KMS-11 (cell line): Measurements from ENCODE around the gene SMARCA4.

Experiments used
- H2AFZ ChIP-seq: fragments of 200-600 bp; sonication (generic); 2 replicates; pipeline ENCODE4 v1.6.1; 2016; ENCODE audit warnings: antibody characterized with exemption, mixed run types, low read depth
- H3K27ac ChIP-seq: fragments of 200-600 bp; sonication (generic); 2 replicates; pipeline ENCODE4 v1.6.1; 2016; ENCODE audit warnings: mild to moderate bottlenecking, mixed run types
- H3K27me3 ChIP-seq: fragments of 200-600 bp; sonication (generic); 2 replicates; pipeline ENCODE4 v1.6.1; 2017; ENCODE audit warnings: mild to moderate bottlenecking, low read depth, mixed run types, moderate library complexity; ENCODE audit not compliant: insufficient read depth
- H3K36me3 ChIP-seq: fragments of 200-600 bp; sonication (generic); 2 replicates; pipeline ENCODE4 v1.6.1; 2017; ENCODE audit warnings: mild to moderate bottlenecking, mixed run types; ENCODE audit not compliant: insufficient read depth
- H3K4me1 ChIP-seq: fragments of 200-600 bp; sonication (generic); 2 replicates; pipeline ENCODE4 v1.6.1; 2016; ENCODE audit warnings: mild to moderate bottlenecking, low read depth, mixed run types; ENCODE audit not compliant: poor library complexity, severe bottlenecking
- H3K4me2 ChIP-seq: fragments of 200-600 bp; sonication (generic); 2 replicates; pipeline ENCODE4 v1.7.0; 2016; ENCODE audit warnings: mild to moderate bottlenecking, mixed run types
- H3K4me3 ChIP-seq: fragments of 200-600 bp; sonication (generic); IDR thresholded peaks from 2 replicates; pipeline ENCODE4 v1.6.1; 2017; ENCODE audit warnings: low read depth, low read length, mixed read lengths; ENCODE audit not compliant: insufficient read depth
- H3K79me2 ChIP-seq: fragments of 200-600 bp; sonication (generic); 2 replicates; pipeline ENCODE4 v1.6.1; 2016; ENCODE audit warnings: low read depth, mixed run types; ENCODE audit not compliant: insufficient read depth
- H3K9ac ChIP-seq: fragments of 200-600 bp; sonication (generic); 2 replicates; pipeline ENCODE4 v1.6.1; 2016; ENCODE audit warnings: mild to moderate bottlenecking, mixed run types
- H4K20me1 ChIP-seq: fragments of 200-600 bp; sonication (generic); 2 replicates; pipeline ENCODE4 v1.6.1; 2016; ENCODE audit warnings: mild to moderate bottlenecking, mixed run types; ENCODE audit not compliant: insufficient read depth
- TF ChIP-seq, protein P1 (sequence below): fragments of 200-600 bp; sonication (generic); conservative IDR thresholded peaks from 2 replicates; pipeline ENCODE4 v1.6.1; 2017; ENCODE audit warnings: low read depth, mild to moderate bottlenecking, antibody characterized with exemption, low read length, moderate library complexity, mixed read lengths

Gene SMARCA4

DNA sequence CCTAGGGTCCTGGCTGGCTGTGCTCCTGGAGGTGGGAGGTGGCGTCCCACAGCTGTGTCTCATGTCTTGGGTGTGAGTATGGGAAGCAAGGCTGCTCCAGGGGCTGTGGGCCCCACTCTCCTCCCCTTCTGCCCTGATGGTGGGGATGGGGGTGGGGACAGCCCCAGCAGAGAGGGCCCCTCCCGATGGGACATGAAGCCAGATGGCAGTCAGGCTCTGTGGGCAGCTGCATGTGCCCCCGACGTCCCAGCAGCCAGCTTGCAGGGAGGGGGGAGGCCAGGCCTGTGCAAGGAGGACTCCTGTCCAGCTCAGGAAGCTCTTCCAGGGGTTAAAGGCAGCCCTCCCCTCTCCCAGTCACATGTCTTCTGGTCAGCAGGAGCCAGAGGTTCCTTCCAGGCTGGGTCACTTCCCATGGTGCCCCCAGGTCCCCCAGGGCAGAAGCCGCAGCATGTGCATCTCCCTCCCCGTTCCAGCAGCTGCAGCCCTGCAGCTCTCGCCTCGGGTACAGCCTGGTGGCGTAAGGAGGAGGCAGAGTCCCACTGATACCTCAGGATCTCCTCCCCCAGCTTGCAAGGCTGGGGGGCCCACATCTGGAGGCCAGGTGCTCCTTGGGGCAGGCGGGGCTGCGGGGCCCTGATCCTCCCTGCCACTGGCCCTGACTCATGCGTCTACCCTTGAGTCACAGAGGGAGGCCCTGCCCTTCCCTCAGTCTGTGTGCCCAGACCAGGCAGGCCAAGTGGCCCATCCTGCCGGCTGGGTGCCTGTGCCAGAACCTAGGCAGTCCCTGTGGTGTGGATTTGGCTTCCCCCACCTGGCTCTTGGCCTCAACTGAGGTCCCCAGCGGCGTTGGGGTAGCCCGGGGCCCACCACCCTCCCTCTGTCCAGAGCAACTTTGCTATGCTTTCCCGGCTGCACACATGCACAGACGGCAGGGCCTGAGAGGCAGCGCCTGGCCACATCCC lies 45.4 kb upstream of the SMARCA4 start:
- no peak overlapping the region for H2AFZ ChIP-seq
- no peaks in the 10 kb centered on the region for H3K27me3 ChIP-seq
- no peak overlapping the region for H3K4me2 ChIP-seq
- H3K36me3 ChIP-seq: no peaks in the 10 kb centered on the region
- no peaks in the 10 kb centered on the region for H4K20me1 ChIP-seq
- H3K4me1 ChIP-seq: no peaks in the 10 kb centered on the region
- H3K4me3 ChIP-seq: no peak overlapping the region
- no peak overlapping the region for H3K27ac ChIP-seq
- H3K79me2 ChIP-seq: no peaks in the 10 kb centered on the region
- no peak overlapping the region for H3K9ac ChIP-seq
- TF ChIP-seq, protein P1, sequence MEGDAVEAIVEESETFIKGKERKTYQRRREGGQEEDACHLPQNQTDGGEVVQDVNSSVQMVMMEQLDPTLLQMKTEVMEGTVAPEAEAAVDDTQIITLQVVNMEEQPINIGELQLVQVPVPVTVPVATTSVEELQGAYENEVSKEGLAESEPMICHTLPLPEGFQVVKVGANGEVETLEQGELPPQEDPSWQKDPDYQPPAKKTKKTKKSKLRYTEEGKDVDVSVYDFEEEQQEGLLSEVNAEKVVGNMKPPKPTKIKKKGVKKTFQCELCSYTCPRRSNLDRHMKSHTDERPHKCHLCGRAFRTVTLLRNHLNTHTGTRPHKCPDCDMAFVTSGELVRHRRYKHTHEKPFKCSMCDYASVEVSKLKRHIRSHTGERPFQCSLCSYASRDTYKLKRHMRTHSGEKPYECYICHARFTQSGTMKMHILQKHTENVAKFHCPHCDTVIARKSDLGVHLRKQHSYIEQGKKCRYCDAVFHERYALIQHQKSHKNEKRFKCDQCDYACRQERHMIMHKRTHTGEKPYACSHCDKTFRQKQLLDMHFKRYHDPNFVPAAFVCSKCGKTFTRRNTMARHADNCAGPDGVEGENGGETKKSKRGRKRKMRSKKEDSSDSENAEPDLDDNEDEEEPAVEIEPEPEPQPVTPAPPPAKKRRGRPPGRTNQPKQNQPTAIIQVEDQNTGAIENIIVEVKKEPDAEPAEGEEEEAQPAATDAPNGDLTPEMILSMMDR: no peak

DNA sequence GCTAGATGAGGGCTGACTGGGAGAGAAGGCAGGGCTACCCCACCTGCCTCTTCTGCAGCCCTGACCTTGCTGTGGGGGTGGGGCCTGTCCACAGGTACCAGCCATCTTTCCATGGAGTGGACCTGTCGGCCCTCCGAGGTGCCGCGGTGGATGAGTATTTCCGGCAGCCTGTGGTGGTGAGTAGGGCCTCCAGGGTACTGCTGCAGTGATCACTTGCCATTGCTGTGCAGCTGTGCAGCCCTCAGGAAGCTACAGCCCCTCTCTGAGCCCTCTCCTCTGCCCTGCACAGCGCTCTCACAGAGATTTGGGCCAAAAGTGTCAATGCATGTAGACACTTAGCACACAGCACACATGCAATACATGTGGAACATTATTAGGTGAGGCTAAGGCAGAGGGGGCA lies 44.2 kb upstream of the SMARCA4 start:
- Histone ChIP-seq H3K79me2 (no peaks in the 10 kb centered on the region), H3K4me1 (no peaks in the 10 kb centered on the region), H3K4me3 (no peak overlapping the region), H3K9ac (no peak overlapping the region), H3K4me2 (no peak overlapping the region), H2AFZ (no peak overlapping the region), H3K27ac (no peak overlapping the region), H4K20me1 (no peaks in the 10 kb centered on the region), H3K27me3 (no peaks in the 10 kb centered on the region), H3K36me3 (no peaks in the 10 kb centered on the region)
- TF ChIP-seq, protein P1: no peak

DNA sequence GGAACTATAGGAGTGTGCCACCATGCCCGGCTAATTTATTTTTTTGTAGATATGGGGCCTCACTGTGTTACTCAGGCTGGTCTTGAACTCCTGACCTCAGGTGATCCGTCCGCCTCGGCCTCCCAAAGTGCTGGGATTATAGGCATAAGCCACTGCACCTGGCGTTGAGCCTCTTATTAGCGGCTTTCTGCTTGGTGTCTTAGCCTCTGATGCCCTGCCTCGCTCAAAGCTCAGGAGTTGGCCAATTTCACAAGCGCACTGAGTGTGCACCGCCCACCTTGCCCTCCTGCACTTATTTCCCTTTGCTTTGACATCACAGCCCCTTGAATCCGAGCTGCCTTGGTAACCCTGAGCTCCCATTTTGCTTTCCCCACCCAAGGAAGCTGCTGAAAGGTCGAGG lies 42.5 kb upstream of the SMARCA4 start:
- Histone ChIP-seq H3K4me3 (no peak overlapping the region), H4K20me1 (no peaks in the 10 kb centered on the region), H3K4me2 (no peak overlapping the region), H3K36me3 (no peaks in the 10 kb centered on the region), H3K4me1 (no peaks in the 10 kb centered on the region), H3K27me3 (no peaks in the 10 kb centered on the region), H2AFZ (no peak overlapping the region), H3K79me2 (no peaks in the 10 kb centered on the region), H3K9ac (no peak overlapping the region), H3K27ac (no peak overlapping the region)
- TF ChIP-seq, protein P1: no peak

DNA sequence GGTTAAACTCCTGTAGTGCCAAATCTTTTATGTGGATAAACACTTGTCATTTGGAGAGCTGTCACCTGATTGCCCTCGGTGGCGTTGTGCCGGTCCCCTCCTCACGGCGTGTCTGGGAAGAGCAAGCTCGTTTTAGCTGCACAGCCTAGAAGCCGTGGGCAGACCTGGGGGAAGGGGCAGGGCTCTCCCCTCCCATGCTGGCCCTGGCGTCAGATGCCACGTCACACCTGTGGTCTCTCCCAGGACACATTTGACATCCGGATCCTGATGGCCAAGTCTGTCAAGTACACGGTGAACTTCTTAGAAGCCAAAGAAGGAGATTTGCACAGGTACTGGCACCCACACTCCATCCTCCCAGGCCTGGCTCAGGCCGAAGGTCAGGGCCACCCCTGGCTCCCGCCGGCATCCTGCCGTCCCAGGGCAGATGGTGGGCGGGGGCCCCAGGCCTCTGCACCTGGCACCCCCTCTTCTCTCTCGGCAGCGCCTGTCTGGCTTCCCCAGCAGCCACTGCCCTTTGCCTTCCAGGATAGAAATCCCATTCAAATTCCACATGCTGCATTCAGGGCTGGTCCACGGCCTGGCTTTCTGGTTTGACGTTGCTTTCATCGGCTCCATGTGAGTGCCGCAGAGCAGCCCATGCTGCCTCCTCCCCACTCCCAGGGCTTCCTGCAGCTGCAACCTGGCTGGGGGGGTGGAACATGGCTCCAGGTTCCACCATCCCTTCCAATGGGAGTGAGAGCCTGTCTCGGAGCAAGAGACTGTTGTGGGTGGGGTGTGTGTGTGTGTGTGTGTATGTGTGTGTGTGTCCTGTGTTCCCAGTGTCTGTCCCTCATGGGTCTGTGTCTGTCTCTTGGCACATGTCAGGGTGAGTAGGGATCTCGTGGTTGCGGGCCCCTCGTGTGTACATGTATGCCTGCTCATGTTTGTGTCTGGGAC lies 41.2 kb upstream of the SMARCA4 start:
- no peak overlapping the region for H2AFZ ChIP-seq
- no peak overlapping the region for H3K4me3 ChIP-seq
- H3K27me3 ChIP-seq: no peaks in the 10 kb centered on the region
- TF ChIP-seq, protein P1: no peak
- no peak overlapping the region for H3K27ac ChIP-seq
- H4K20me1 ChIP-seq: no peaks in the 10 kb centered on the region
- H3K79me2 ChIP-seq: no peaks in the 10 kb centered on the region
- no peak overlapping the region for H3K4me2 ChIP-seq
- H3K36me3 ChIP-seq: no peaks in the 10 kb centered on the region
- H3K4me1 ChIP-seq: no peaks in the 10 kb centered on the region
- H3K9ac ChIP-seq: no peak overlapping the region
